Left cardiac atrium (tissue), 4 donors: ENCODE data around the gene SRRM4. TPM values are rescaled to one million over a fixed set of nuclear protein-coding genes. Genes with fewer than 3 reads are reported as not detected.
A peak's percentile ranks its signal among the peaks of the same experiment; 100 is the strongest.

Experiments
- ATAC-seq, 2 donors: fragments of 200-7000 bp; cut with Tn5 transposase; one replicate each; pipeline ENCODE4 v1.9.1; 2020; ENCODE audit warnings: mild to moderate bottlenecking in 2 of 2, moderate library complexity in 2 of 2
- DNase-seq: peaks from one replicate; pipeline ENCODE4 v3.0.0-alpha.2; 2020
- intact Hi-C, 2 donors: fragments of 100-400 bp; cut with DNase I; formaldehyde crosslinking; loops; one replicate each; pipeline versions ENCODE4 v1.14.1 to v1.15.1; 2022 to 2023
- total RNA-seq, 2 donors: library from RNA; stranded (reverse); fragmentation: NEBNext Ultra II Directional; extraction: Animal tissue kit (Norgen Biotek cat#: 25700); gene quantifications; one replicate each; pipeline ENCODE4 v1.2.1, GENCODE V29; 2021
- donor health status: DM: no; HTN: yes; CAD: no.
- donor health status: DM: no; HTN: yes; CAD: no; lungs with severe emphysema.
- donor health status: DM: yes; HTN: yes; CAD: no.
- donor health status: Dilated cardiomyopathy.

Gene SRRM4
- total RNA-seq, 2 donors from 2014 or later: 0.13 to 0.21 TPM

DNA sequence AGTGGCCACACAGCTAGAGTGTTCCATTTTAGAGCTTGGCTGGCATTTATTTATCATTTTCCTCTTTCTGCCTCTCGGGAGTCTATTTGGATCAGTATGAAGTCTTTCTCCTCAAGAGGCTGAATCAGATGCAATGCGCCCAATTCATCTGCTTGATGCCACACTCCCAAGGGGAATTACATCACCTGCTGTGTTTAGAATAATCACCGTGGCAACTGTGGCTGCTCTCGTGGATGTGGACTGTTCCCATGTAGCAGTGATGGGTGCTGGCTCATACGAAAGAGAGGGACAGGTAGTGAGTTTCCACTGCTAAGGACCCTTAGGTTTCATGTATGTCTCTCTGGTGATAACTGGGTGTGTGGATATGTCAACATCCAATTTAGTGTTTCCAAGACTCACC, 70.7 kb downstream of the SRRM4 start:
- DNase-seq (no peak), ATAC-seq (no peak)
- intact Hi-C loops: no loop called here

DNA sequence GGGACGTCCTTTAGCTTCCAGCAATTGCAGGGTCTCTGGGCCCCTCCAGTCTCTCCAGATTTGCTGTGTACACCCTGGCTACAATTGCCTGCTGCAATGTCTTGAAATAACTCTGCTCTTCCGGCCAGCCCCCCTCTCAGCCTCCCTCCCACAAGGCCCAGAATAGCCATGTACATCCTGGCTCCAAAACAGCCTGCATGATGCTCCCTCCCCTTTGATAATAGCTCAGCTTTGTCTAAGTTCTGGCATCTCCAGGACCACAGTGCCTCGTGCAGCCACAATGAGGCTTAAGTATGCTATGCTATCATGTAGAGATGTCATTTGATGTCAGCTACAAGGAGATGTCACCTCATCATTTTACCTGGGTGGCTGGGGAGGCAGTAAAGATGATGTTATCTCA, 74.6 kb downstream of the SRRM4 start:
- intact Hi-C loops: no loop called here
- no peak for DNase-seq
- ATAC-seq: no peak

GRCh38 chr12:119060847-119061796, 79.8 kb downstream of the SRRM4 start:
- DNase-seq (peak; percentile 77), ATAC-seq (no peak)
- intact Hi-C loops: no loop called here

DNA sequence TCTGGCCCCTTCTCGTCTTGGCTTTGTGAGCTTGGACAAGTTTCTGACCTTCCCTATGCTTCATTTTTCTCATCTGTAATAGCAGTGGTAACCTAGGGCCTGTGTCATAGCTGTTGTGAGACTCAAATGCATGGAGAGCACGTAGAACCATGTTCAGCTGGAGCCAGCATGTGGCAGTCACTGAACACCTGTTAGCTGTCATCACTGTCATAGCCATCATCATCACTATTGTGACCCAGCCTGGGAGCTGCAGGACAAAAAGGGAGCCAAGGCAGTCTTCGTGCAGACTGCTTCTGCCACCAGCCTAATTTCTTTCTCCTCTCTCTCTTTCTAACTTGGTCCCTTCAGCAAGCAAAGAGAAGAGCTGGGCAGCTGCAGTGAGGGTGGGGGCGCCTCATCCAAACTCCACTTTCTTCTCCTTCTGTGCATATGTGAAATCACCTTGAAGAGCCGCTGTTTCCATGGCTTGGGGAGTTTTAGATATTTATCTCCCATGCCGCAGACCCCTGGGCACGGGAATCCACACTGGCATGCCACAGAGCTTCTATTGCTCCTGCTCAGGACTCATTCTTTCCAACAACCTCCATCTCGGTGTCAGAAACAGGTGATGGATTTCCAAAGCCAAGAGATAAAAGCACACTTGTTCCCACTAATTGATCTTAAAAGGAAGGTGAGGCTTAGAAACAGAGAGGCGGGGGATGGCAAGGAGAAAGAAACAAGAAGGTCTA, 87.0 kb downstream of the SRRM4 start:
- DNase-seq (peak; percentile 26), ATAC-seq (peak; percentile 72 to 94)
- intact Hi-C loops: no loop called here

GRCh38 chr12:119069147-119069642, 87.9 kb downstream of the SRRM4 start:
- no peak for DNase-seq
- intact Hi-C loops: no loop called here
- ATAC-seq: no peak

- DNase-seq (no peak), ATAC-seq (no peak)
- intact Hi-C loops: no loop called here
These were observed 89.8 kb downstream of the SRRM4 start for GRCh38 chr12:119071176-119071575.

DNA sequence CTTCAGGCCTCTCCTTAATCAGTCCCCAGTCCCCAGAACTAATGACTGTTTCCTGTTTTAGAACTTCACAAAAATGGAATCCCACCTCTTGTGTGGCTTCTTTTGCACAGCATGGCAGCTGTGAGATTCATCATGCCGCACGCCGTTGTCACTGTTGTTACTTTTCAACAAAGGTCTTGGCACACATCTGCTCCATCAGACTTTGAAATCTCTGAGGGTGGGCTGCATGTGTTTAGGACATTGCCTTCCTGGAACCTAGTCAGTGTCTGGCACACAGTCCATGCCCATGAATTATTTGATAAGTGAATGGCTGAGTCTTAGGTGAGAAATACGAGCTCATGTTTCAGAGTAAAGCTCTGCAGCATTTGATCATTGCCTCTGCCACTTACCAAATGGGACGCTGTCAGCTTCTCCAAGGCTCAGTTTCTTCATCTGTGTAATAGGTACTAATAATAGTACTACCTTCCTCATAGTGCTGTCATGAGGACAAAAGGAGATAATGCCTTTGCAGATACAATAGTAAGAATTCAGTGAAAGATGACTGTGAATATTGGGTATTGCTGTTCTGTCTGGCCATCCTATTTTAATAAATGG, 90.4 kb downstream of the SRRM4 start:
- DNase-seq (peak; percentile 21), ATAC-seq (no peak)
- intact Hi-C loops: no loop called here

- ATAC-seq (no peak), DNase-seq (no peak)
- intact Hi-C loops: no loop called here
These were observed 91.1 kb downstream of the SRRM4 start for GRCh38 chr12:119072440-119072839.

GRCh38 chr12:119075222-119075787, 94.0 kb downstream of the SRRM4 start:
- intact Hi-C loops: no loop called here
- ATAC-seq (no peak), DNase-seq (no peak)

DNA sequence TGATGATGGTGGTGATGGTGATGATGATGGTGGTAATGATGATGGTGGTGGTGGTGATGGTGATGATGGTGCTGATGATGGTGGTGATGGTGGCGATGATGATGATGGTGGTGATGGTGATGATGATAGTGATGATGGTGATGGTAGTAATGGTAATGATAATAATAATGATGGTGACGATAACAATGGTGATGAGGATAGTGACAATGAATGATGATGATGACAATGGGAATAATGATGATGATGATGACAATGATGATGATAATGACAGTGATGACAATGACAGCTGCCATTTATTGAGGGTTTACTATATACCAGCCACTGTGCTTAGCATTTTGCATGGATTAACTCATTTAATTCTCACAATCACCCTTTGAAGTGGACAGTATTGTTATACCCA, 94.6 kb downstream of the SRRM4 start:
- DNase-seq: no peak
- intact Hi-C loops: no loop called here
- no peak for ATAC-seq

- intact Hi-C loops: no loop called here
- DNase-seq: no peak
- no peak for ATAC-seq
These were observed 98.2 kb downstream of the SRRM4 start for GRCh38 chr12:119079530-119079929.

DNA sequence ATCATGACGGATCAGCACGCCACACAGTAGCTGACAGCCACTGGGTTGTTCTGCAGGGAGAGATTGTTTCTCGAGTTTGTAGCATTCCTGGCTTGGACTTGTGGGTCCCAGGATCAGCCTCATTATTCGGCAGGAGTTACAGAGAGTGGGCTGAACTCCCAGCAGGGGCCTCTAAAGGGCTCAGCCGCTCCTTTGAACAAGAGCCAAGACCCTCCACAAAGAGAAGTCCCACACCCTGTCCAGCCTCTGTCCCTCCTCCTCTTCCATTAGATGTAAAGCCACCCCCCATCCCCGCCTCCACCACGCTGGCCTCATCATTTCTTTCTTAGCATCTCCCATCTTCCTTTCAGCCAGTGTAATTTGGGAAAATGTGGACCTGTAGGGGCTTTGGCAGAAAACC, 100.7 kb downstream of the SRRM4 start:
- no peak for ATAC-seq
- DNase-seq: no peak

GRCh38 chr12:119082496-119082895, 101.2 kb downstream of the SRRM4 start:
- DNase-seq: peak; percentile 61
- peak; percentile 70 to 98 for ATAC-seq
- intact Hi-C loops: loop anchor here in 1 of 2 donors (2.0 kb wide), 1 partner anchor 62 kb away; no protein-coding TSS in a partner anchor

More for the DNA sequence above, 100.7 kb downstream of the SRRM4 start:
- intact Hi-C loops: loop anchor here in 1 of 2 donors (2.0 kb wide), 1 partner anchor 61 kb away; no protein-coding TSS in a partner anchor

DNA sequence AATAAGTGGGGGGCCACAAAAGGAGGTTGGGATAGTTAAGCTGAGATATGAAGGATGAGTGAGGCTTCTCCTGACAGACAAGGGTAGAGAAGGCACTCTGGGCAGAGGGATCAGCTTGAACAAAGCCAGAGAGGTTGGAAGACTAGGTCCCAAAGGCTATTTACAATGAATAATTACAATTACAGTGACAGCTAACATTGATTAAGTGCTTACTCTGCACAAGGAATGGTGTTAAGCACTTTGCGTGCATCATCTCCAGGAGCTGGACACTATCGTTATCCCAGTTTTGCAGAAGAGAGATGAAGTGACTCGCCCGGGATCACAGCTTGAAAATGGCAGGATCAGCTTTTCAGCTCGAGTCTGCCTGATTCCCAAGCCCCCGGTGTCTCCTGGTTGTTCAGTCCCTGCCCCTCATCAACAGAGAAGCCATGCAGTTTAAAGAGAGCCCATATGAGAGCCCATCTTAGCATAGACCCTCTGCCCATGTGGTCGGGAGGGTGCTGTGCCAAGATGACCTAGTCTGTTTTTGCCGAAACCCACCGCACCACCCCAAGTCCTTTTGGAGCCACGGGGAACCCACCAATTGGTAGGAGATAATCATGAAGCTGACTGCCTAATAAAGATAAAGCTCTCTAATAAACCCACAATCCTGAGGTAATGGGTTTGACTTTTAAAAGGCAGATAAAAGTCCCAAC, 107.5 kb downstream of the SRRM4 start:
- ATAC-seq (no peak), DNase-seq (no peak)
- intact Hi-C loops: no loop called here

- DNase-seq (no peak), ATAC-seq (no peak)
- intact Hi-C loops: no loop called here
These were observed 108.2 kb downstream of the SRRM4 start for GRCh38 chr12:119089380-119090013.

- intact Hi-C loops: no loop called here
- DNase-seq: no peak
- no peak for ATAC-seq
These were observed 108.9 kb downstream of the SRRM4 start for GRCh38 chr12:119090276-119090675.

DNA sequence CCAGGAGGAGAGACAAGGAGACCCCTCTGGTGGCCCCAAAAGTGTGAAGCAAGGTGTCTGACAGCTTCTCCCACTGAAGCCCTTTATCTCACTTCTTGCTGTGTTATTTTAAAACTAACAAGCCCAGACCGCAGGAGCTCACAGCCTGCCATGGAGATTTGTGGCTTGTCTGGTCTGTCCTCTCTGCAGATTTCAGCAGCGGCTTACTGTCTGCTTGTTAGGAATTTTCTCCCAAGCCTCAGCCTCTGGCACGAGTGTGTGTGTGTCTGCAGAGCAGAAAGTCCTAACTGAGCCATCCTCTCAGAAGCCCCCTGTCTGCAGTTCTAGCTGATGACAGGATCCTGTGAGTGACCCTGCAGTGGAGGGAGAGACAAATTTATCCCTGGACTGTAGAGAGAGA, 109.5 kb downstream of the SRRM4 start:
- ATAC-seq (peak; percentile 44 to 50), DNase-seq (no peak)
- intact Hi-C loops: no loop called here
